Uterus (tissue), 2 donors: ENCODE data around the gene CIPC.

Experiments
- POLR2A ChIP-seq, 2 donors: fragments of 450-650 bp; IDR thresholded peaks; one replicate each; pipeline ENCODE4 v1.6.1; 2016; ENCODE audit warnings: antibody characterized with exemption in 2 of 2, mild to moderate bottlenecking in 1 of 2, moderate library complexity in 1 of 2
- TF ChIP-seq, protein P1 (sequence below), 4 experiments: fragments of 200-600 bp in 2 of 4; fragments of 450-650 bp in 2 of 4; sonication (generic) in 2 of 4; IDR thresholded peaks; one replicate each; pipeline ENCODE4 v1.5.1; 2016 to 2019; ENCODE audit warnings: antibody characterized with exemption in 4 of 4, mild to moderate bottlenecking in 2 of 4, moderate library complexity in 1 of 4

DNA sequence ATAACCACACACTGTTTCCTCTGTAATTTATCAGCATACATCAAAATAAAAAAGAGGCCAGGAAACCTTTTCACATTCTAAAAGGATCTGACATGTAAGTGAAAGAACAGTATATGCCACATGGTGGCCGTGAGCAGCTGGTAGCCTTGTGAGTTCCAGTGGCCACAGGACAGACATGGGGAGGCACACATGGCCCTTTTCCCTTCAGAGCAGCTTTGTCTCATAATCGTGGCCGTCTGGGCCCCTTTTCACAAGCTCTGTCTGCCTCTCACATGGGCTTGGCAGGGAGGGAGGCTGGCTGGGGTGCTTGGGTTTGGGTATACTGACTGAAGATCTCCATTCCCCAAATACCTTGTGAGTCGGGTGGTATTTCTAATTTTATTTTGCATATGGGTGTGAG, 45.0 kb downstream of the CIPC start:
- no peak for TF ChIP-seq POLR2A (IDR thresholded peaks at IDR 0.05)
- TF ChIP-seq, protein P1, sequence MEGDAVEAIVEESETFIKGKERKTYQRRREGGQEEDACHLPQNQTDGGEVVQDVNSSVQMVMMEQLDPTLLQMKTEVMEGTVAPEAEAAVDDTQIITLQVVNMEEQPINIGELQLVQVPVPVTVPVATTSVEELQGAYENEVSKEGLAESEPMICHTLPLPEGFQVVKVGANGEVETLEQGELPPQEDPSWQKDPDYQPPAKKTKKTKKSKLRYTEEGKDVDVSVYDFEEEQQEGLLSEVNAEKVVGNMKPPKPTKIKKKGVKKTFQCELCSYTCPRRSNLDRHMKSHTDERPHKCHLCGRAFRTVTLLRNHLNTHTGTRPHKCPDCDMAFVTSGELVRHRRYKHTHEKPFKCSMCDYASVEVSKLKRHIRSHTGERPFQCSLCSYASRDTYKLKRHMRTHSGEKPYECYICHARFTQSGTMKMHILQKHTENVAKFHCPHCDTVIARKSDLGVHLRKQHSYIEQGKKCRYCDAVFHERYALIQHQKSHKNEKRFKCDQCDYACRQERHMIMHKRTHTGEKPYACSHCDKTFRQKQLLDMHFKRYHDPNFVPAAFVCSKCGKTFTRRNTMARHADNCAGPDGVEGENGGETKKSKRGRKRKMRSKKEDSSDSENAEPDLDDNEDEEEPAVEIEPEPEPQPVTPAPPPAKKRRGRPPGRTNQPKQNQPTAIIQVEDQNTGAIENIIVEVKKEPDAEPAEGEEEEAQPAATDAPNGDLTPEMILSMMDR (IDR thresholded peaks at IDR 0.05), result no peak
